ENCODE results near the gene PSME3IP1. TPM values are rescaled to one million over a fixed set of nuclear protein-coding genes. Genes with fewer than 3 reads are reported as not detected.

PSME3IP1 gene
- total RNA-seq, 1 experiment from 2014 or later = 143 TPM

GRCh38 chr16:57166951-57167350 is 18.9 kb downstream of the PSME3IP1 start:
- Mint-ChIP-seq H3K36me3 (ENCODE audit: insufficient read depth, unreplicated experiment) (peaks cover 78% of the 10 kb centered on the region), H3K27me3 (ENCODE audit: insufficient read depth, unreplicated experiment) (no peaks in the 10 kb centered on the region), H3K27ac (ENCODE audit: unreplicated experiment) (no peak overlapping the region), H3K9me3 (ENCODE audit: unreplicated experiment) (no peaks in the 10 kb centered on the region), H3K4me1 (ENCODE audit: low read depth, unreplicated experiment) (no peaks in the 10 kb centered on the region), H3K4me3 (ENCODE audit: unreplicated experiment) (no peak overlapping the region)
- ChIA-PET POLR2A (no interaction called here), CTCF (no interaction called here)
- no peak for TF ChIP-seq CTCF (IDR thresholded peaks at IDR 0.05; ENCODE audit: insufficient read depth in 1 of 2, low read depth in 1 of 2, low read length in 1 of 2, severe bottlenecking in 1 of 2, unreplicated experiment in 1 of 2)
- H3K4me1 ChIP-seq = no peaks in the 10 kb centered on the region
- DNase-seq = no peak
- intact Hi-C loops (cut with micrococcal nuclease; ENCODE audit: unreplicated experiment) = loop anchor here (1.0 to 5.0 kb wide), 2 partner anchors 205 to 300 kb away; partner anchors contain the start of gene CETP
- peaks cover 6% of the 10 kb centered on the region for H3K36me3 ChIP-seq (ENCODE audit: control insufficient read depth, insufficient read depth, low read length)
- no peak overlapping the region for H3K4me3 ChIP-seq (ENCODE audit: low read depth, low read length)
- BruUV-seq (replicated peaks) = no TSS peak
- no peaks in the 10 kb centered on the region for H3K27me3 ChIP-seq (replicated peaks; ENCODE audit: control insufficient read depth, insufficient read depth, low read length)
- no peaks in the 10 kb centered on the region for H3K9me3 ChIP-seq

DNA sequence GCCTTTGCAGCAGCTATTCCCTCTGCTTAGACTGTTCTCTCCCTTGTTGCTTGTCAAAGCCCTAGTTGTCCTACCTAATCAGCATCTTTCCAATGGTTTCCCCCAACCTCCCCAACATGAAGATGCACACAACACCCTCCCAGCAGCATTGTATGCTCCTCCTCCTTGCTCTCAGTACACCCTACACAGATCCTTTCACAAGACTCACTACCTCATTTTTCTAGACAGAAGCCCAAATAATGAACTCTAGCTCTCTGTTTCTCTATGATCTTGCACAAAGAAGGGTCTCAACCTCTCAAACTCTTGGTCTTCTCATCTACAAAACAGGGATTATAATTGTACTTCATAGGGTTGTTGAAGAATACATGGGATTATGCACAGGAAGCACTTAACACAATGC is 19.4 kb downstream of the PSME3IP1 start:
- no peak overlapping the region for H3K4me3 Mint-ChIP-seq (ENCODE audit: unreplicated experiment)
- Histone ChIP-seq H3K9me3 (no peaks in the 10 kb centered on the region), H3K4me3 (ENCODE audit: low read depth, low read length) (no peak overlapping the region), H3K27me3 (replicated peaks; ENCODE audit: control insufficient read depth, insufficient read depth, low read length) (no peaks in the 10 kb centered on the region), H3K4me1 (no peaks in the 10 kb centered on the region), H3K36me3 (ENCODE audit: control insufficient read depth, insufficient read depth, low read length) (peaks cover 6% of the 10 kb centered on the region)
- peaks cover 78% of the 10 kb centered on the region for H3K36me3 Mint-ChIP-seq (ENCODE audit: insufficient read depth, unreplicated experiment)
- BruUV-seq (replicated peaks) = no TSS peak
- CTCF ChIA-PET = interaction anchor here (0.6 kb wide), 1 partner anchor 34 kb away, joined by 4 read pairs; no protein-coding TSS in a partner anchor
- no peak overlapping the region for H3K27ac Mint-ChIP-seq (ENCODE audit: unreplicated experiment)
- POLR2A ChIA-PET = no interaction called here
- H3K4me1 Mint-ChIP-seq (ENCODE audit: low read depth, unreplicated experiment) = no peaks in the 10 kb centered on the region
- no peak for DNase-seq
- H3K9me3 Mint-ChIP-seq (ENCODE audit: unreplicated experiment) = no peaks in the 10 kb centered on the region
- intact Hi-C loops (cut with micrococcal nuclease; ENCODE audit: unreplicated experiment) = loop anchor here (5.0 kb wide), 1 partner anchor 204 kb away; the partner anchor contains the start of gene CETP
- TF ChIP-seq CTCF (IDR thresholded peaks at IDR 0.05; ENCODE audit: insufficient read depth in 1 of 2, low read depth in 1 of 2, low read length in 1 of 2, severe bottlenecking in 1 of 2, unreplicated experiment in 1 of 2) = no peak
- no peaks in the 10 kb centered on the region for H3K27me3 Mint-ChIP-seq (ENCODE audit: insufficient read depth, unreplicated experiment)

DNA sequence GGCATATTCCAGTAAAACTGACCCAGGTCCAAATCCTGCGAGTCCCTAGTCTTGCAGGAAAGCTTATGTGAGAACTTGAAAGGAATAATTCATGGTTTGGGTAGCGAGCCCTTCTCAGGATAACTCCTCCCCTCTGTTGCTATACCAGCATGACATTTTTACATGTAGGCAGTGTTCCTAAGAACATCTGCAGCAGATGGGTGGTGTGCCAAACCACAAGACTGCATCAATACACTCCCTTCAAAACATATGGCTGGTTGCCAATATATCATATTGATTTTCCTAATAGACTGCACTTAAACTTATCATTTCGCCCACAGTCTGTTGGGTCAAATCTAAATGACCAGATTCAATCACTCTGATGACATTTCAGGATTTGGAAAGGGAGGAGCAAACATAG is 19.9 kb downstream of the PSME3IP1 start:
- Mint-ChIP-seq H3K4me3 (ENCODE audit: unreplicated experiment) (no peak overlapping the region), H3K36me3 (ENCODE audit: insufficient read depth, unreplicated experiment) (peaks cover 79% of the 10 kb centered on the region), H3K9me3 (ENCODE audit: unreplicated experiment) (no peaks in the 10 kb centered on the region), H3K27me3 (ENCODE audit: insufficient read depth, unreplicated experiment) (no peaks in the 10 kb centered on the region), H3K27ac (ENCODE audit: unreplicated experiment) (no peak overlapping the region), H3K4me1 (ENCODE audit: low read depth, unreplicated experiment) (no peaks in the 10 kb centered on the region)
- no peak for DNase-seq
- BruUV-seq (replicated peaks) = no TSS peak
- H3K36me3 ChIP-seq (ENCODE audit: control insufficient read depth, insufficient read depth, low read length) = peaks cover 6% of the 10 kb centered on the region
- intact Hi-C loops (cut with micrococcal nuclease; ENCODE audit: unreplicated experiment) = loop anchor here (5.0 kb wide), 1 partner anchor 204 kb away; the partner anchor contains the start of gene CETP
- H3K4me1 ChIP-seq = no peaks in the 10 kb centered on the region
- no peaks in the 10 kb centered on the region for H3K27me3 ChIP-seq (replicated peaks; ENCODE audit: control insufficient read depth, insufficient read depth, low read length)
- no peaks in the 10 kb centered on the region for H3K9me3 ChIP-seq
- no peak for TF ChIP-seq CTCF (IDR thresholded peaks at IDR 0.05; ENCODE audit: insufficient read depth in 1 of 2, low read depth in 1 of 2, low read length in 1 of 2, severe bottlenecking in 1 of 2, unreplicated experiment in 1 of 2)
- CTCF ChIA-PET = interaction anchor here (0.6 kb wide), 1 partner anchor 33 kb away, joined by 4 read pairs; no protein-coding TSS in a partner anchor
- no peak overlapping the region for H3K4me3 ChIP-seq (ENCODE audit: low read depth, low read length)
- POLR2A ChIA-PET = no interaction called here
